ENCODE measurements around the gene ZNF101. TPM values are rescaled to one million over a fixed set of nuclear protein-coding genes. Genes with fewer than 3 reads are reported as not detected.

Gene ZNF101
- total and polyA plus RNA-seq, 3 donors from 2014 or later, result 9.2 to 15.6 (median 12.0) TPM

DNA sequence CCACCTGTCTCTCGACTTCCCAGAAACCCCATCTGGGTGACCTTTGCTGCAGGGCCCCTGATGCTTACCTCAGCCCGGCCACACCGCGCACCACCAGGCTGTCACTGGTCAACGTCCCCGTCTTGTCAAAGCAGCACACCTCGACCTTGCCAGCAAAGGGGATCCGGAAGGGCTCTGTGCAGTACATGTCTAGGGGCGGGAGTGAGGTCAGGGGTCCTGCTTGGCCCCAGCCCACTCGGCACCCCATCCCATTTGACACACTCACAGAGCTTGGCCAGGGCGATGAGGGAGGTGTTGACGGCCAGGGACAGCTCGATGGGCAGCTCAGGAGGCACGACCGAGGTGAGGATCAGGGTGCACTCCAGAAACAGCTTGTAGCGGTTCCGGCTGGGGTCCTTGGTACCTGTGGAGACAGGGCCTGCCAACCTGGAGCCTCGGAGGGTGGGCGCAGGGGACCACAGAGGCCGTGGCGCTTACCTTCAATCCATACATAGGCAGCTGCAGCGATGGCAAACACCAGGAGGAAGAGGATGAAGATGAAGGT lies 13.5 kb upstream of the ZNF101 start:
- intact Hi-C loops (cut with DNase I; ENCODE audit: low total_unique reads), result no loop called here
- 94 to 100% methylated on average over 2 to 22 of the region's 22 CpGs for WGBS, 2 donors
- Histone ChIP-seq H3K27ac (no peak overlapping the region), H3K27me3 (no peaks in the 10 kb centered on the region), H3K4me1 (no peaks in the 10 kb centered on the region), H3K36me3 (ENCODE audit: low read depth, missing control alignments) (no peaks in the 10 kb centered on the region), H3K4me3 (no peak overlapping the region), H3K9me3 (no peaks in the 10 kb centered on the region)
- DNase-seq, result no peak
- TF ChIP-seq, protein P1, sequence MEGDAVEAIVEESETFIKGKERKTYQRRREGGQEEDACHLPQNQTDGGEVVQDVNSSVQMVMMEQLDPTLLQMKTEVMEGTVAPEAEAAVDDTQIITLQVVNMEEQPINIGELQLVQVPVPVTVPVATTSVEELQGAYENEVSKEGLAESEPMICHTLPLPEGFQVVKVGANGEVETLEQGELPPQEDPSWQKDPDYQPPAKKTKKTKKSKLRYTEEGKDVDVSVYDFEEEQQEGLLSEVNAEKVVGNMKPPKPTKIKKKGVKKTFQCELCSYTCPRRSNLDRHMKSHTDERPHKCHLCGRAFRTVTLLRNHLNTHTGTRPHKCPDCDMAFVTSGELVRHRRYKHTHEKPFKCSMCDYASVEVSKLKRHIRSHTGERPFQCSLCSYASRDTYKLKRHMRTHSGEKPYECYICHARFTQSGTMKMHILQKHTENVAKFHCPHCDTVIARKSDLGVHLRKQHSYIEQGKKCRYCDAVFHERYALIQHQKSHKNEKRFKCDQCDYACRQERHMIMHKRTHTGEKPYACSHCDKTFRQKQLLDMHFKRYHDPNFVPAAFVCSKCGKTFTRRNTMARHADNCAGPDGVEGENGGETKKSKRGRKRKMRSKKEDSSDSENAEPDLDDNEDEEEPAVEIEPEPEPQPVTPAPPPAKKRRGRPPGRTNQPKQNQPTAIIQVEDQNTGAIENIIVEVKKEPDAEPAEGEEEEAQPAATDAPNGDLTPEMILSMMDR (IDR thresholded peaks at IDR 0.05), result no peak
- TF ChIP-seq POLR2A (IDR thresholded peaks at IDR 0.05), result no peak

DNA sequence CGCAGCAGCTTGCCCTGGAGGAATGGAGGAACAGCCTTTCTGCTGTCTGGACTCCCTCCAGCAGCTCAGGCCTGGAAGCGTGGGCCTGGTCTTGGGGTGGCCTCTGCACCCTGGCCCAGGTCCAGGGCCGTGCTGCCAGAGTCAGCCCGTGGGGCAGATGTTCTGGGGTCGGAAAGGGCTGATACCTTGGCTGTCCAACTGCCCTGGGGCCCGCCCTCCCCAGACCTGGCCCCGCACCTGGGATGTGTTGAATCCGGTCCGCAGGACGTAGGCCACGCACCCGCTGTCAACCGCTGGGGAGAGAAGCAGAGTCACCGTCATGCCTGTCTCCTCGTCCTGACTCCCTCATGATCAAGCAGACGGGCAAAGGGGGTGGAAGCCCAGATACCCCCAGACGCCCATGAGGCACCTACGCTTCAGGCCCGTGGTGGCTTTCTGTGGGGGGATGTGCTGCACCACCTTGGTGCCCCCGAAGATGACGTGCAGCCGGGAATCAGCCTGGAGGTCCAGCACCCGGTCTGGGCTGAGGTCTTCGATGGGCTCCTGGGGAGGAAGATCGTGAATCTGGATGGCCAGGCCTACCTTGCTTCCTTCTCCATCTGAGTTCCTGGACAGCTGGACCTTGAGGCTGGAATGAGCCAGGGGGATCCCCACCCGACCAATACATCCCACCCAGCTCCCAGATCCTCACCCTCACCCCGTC lies 12.8 kb upstream of the ZNF101 start:
- H3K27me3 ChIP-seq, result no peaks in the 10 kb centered on the region
- WGBS, 2 donors, result 89 to 91% methylated on average over 22 to 27 of the region's 27 CpGs
- H3K4me1 ChIP-seq, result no peaks in the 10 kb centered on the region
- H3K27ac ChIP-seq, result no peak overlapping the region
- no peak for TF ChIP-seq POLR2A (IDR thresholded peaks at IDR 0.05)
- TF ChIP-seq, protein P1 (IDR thresholded peaks at IDR 0.05), result no peak
- H3K4me3 ChIP-seq, result no peak overlapping the region
- intact Hi-C loops (cut with DNase I; ENCODE audit: low total_unique reads), result no loop called here
- no peaks in the 10 kb centered on the region for H3K9me3 ChIP-seq
- DNase-seq, result no peak
- no peaks in the 10 kb centered on the region for H3K36me3 ChIP-seq (ENCODE audit: low read depth, missing control alignments)

DNA sequence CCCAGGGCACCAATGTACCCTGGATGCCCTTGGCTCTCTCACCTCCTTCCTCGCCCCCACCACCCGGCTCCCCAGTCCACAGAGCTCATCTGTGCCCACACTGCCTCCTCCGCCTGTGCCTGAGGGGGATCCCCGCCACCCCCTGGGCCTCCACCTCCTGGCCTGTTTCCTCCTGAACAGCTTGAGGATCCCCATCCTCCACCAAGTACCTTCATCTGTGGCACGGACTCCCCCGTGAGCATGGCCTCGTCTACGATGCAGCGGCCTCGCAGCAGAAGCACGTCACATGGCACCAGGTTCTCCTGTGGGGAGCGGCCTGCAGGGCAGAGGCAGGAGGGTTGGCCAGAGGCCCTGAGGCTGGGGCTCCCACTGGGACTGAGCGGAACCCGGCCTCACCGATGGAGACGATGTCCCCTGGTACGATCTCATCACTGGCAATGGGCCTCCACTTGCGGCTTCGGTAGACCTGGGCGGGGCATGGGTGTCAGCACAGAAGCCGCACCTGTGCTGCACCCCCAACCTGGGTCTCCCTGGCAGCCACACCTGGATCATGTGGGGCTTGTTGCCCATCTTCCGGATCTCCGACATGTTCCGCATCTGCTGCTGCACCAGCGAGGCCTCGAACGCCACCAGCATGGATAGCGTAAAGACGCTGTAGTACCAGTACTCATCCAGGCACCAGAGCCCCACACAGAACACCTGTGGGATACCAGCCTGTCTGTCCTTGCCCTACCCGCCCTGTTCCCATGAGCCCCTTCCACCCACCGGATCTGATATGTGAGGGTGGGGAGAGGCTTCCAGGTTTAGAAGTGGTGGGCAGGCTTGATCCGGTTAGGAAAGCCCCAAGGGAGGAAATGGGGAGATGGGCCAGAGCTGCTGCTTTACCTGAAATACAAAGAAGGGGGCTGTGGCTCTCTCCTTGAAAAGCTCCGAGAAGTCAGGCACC lies 11.9 kb upstream of the ZNF101 start:
- no peaks in the 10 kb centered on the region for H3K27me3 ChIP-seq
- no peaks in the 10 kb centered on the region for H3K4me1 ChIP-seq
- intact Hi-C loops (cut with DNase I; ENCODE audit: low total_unique reads), result no loop called here
- TF ChIP-seq POLR2A (IDR thresholded peaks at IDR 0.05), result no peak
- TF ChIP-seq, protein P1 (IDR thresholded peaks at IDR 0.05), result no peak
- H3K4me3 ChIP-seq, result no peak overlapping the region
- no peak for DNase-seq
- WGBS, 2 donors, result 92 to 95% methylated on average over 30 to 33 of the region's 33 CpGs
- no peaks in the 10 kb centered on the region for H3K9me3 ChIP-seq
- H3K36me3 ChIP-seq (ENCODE audit: low read depth, missing control alignments), result no peaks in the 10 kb centered on the region
- no peak overlapping the region for H3K27ac ChIP-seq

DNA sequence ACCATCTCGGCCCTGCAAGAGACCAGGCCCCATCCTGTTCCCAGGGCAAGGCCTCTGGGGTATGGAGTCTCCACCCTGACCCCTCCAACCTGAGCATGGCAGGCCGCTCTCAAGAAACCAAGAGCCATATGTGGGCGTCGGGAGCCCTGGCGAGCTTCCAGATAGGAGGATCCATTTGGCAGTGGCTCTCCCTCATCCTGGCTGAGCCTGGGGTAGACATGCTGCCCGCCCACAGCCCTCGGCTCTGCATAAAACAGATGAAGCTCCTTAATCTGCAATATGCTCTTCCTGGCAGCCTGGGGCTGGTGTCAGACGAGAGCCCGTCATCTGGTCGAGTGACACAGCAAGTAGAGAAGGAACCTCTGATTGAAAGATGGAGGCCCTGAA lies 11.2 kb upstream of the ZNF101 start:
- no peaks in the 10 kb centered on the region for H3K9me3 ChIP-seq
- no peak overlapping the region for H3K27ac ChIP-seq
- peaks cover 5% of the 10 kb centered on the region for H3K4me1 ChIP-seq
- no peak overlapping the region for H3K4me3 ChIP-seq
- WGBS, 2 donors, result 70 to 73% methylated on average over 4 to 10 of the region's 10 CpGs
- no peaks in the 10 kb centered on the region for H3K27me3 ChIP-seq
- no peak for TF ChIP-seq POLR2A (IDR thresholded peaks at IDR 0.05)
- TF ChIP-seq, protein P1 (IDR thresholded peaks at IDR 0.05), result no peak
- no peak for DNase-seq
- no peaks in the 10 kb centered on the region for H3K36me3 ChIP-seq (ENCODE audit: low read depth, missing control alignments)
- intact Hi-C loops (cut with DNase I; ENCODE audit: low total_unique reads), result no loop called here

Measured in testis (tissue), 3 donors.